GM10266 (cell line): Measurements from ENCODE around the gene SRD5A3.
A peak's percentile ranks its signal among the peaks of the same experiment; 100 is the strongest.

ENCODE experiments used
- DNase-seq: peaks from one replicate; pipeline ENCODE4 v3.0.0; 2012; ENCODE audit errors: extremely low spot score
- CTCF ChIP-seq: IDR thresholded peaks from 2 replicates; pipeline ENCODE4 v1.5.1; 2012; ENCODE audit warnings: mild to moderate bottlenecking, low read depth; ENCODE audit not compliant: control insufficient read depth, insufficient read depth; ENCODE audit errors: missing control alignments

Gene SRD5A3

GRCh38 chr4:55312489-55313101 is 33.4 kb upstream of the SRD5A3 start:
- DNase-seq, result no peak
- TF ChIP-seq CTCF, result peak; percentile 60

- TF ChIP-seq CTCF, result no peak
- DNase-seq, result no peak
Measured at GRCh38 chr4:55314141-55314820, 31.8 kb upstream of the SRD5A3 start.

- no peak for TF ChIP-seq CTCF
- DNase-seq, result no peak
Measured at GRCh38 chr4:55318175-55319129, 27.6 kb upstream of the SRD5A3 start.

GRCh38 chr4:55321707-55322264 is 24.3 kb upstream of the SRD5A3 start:
- DNase-seq, result peak; percentile 24
- peak; percentile 54 for TF ChIP-seq CTCF

GRCh38 chr4:55323375-55323774 is 22.7 kb upstream of the SRD5A3 start:
- DNase-seq, result no peak
- TF ChIP-seq CTCF, result no peak

GRCh38 chr4:55326629-55327028 is 19.4 kb upstream of the SRD5A3 start:
- no peak for DNase-seq
- TF ChIP-seq CTCF, result no peak
